GM12892 (cell line): Measurements from ENCODE around the gene MEIOSIN.

Experiments used
- POLR2A ChIP-seq: IDR thresholded peaks from 2 replicates; pipeline ENCODE4 v1.6.1; 2011; ENCODE audit warnings: low read depth, low read length, control low read depth
- POLR2AphosphoS5 ChIP-seq: IDR thresholded peaks from 2 replicates; pipeline ENCODE4 v1.6.1; 2011; ENCODE audit warnings: low read depth, low read length, control low read depth

DNA sequence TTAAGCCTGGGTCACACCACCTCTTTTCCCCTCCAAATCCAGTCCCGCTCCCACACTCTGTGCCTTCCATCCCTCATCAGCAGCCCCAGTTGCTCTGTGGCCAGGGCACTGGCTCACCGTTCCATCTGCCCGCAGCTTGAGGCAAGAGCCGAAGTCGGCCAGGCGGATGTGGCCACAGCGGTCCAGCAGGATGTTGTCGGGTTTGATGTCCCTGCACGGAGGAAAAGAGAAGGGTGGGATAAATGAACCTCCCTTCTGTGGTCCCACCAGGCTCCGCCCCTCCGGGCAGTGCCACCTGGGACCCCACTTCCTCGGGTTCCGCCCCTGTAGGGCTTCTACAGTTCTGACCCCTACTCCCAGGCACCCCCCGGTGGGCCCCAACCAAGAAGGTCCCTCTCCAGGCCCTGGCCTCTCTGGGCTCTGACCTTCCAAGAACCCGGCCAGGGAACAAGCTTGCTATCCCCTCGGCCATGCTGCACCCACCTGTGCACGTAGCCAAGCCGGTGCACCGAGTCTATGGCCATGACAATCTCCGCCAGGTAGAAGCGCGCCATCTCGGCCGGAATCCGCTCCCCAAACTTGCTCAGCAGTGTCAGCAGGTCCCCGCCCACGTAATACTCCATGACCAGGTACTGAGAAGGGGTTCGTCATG is 44.9 kb downstream of the MEIOSIN start:
- TF ChIP-seq POLR2A (0 out of 2 replicates have a peak, but pooled peaks have one; percentile 20), POLR2AphosphoS5 (no peak)
